Activated CD8-positive, alpha-beta T cell treated with anti-CD3 and anti-CD28 coated beads for 36 hours (primary cell): ENCODE measurements around the gene ZNF516. TPM values are rescaled to one million over a fixed set of nuclear protein-coding genes. Genes with fewer than 3 reads are reported as not detected.

Experiments used
- ATAC-seq: fragments of 200-7000 bp; cut with Tn5 transposase; one replicate; pipeline ENCODE4 v1.10.0; 2021; ENCODE audit warnings: mild to moderate bottlenecking, moderate library complexity
- CTCF ChIA-PET: fragments of 350-600 bp; sonication (Branson Sonifier 250); formaldehyde crosslinking; loops from one replicate; lab custom pipeline; 2021; ENCODE audit warnings: antibody characterized with exemption; lab: Charles Lee
- POLR2A ChIA-PET: fragments of 350-600 bp; sonication (Branson Sonifier 250); formaldehyde crosslinking; loops from one replicate; lab custom pipeline; 2021; ENCODE audit warnings: antibody characterized with exemption; lab: Charles Lee
- DNase-seq: peaks from one replicate; pipeline ENCODE4 v3.0.0-alpha.2; 2020
- H3K27ac Mint-ChIP-seq: one replicate; pipeline ENCODE4 v1.8.0; 2021; ENCODE audit warnings: mild to moderate bottlenecking, mixed read lengths
- H3K27me3 Mint-ChIP-seq: one replicate; pipeline ENCODE4 v1.8.0; 2021; ENCODE audit warnings: mixed read lengths
- H3K36me3 Mint-ChIP-seq: one replicate; pipeline ENCODE4 v1.8.0; 2021; ENCODE audit warnings: low read depth, mixed read lengths
- H3K4me1 Mint-ChIP-seq: one replicate; pipeline ENCODE4 v1.8.0; 2021; ENCODE audit warnings: low read depth, mixed read lengths
- H3K4me3 Mint-ChIP-seq: one replicate; pipeline ENCODE4 v1.8.0; 2021; ENCODE audit warnings: mild to moderate bottlenecking, moderate library complexity, mixed read lengths
- H3K9me3 Mint-ChIP-seq: one replicate; pipeline ENCODE4 v1.8.0; 2021; ENCODE audit warnings: mixed read lengths
- intact Hi-C: fragments of 100-400 bp; cut with micrococcal nuclease; formaldehyde crosslinking; loops from one replicate; pipeline ENCODE4 v1.10.0; 2022
- total RNA-seq, 2 experiments: library from RNA; stranded (reverse); gene quantifications; one replicate each; pipeline ENCODE4 v1.2.3, GENCODE V29; 2021
- TF ChIP-seq, protein P1 (sequence below): fragments of 200-600 bp; IDR thresholded peaks from one replicate; pipeline ENCODE4 v1.8.0; 2022; ENCODE audit warnings: antibody characterized with exemption, mild to moderate bottlenecking

The ZNF516 gene
- total RNA-seq, 2 experiments from 2014 or later, result 7.0 to 10.5 TPM

DNA sequence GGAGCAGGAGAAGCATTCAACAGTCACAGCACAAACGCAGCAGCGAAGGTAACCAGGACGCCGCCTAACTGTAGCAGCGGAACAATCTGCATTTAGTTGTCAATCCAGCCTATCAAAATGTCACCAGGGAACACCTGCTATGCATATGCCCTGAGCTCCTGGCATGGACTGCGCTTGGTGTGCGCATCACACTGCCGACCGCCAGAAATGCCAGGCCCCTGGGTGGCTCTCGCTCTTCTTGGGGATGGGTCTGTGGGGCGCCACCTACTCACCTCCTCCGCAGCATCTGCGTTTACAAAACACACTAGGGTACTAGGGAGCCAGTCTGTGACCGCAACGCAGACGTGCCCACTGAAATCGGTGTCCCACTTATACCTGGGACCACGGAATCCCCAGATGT lies 31.7 kb downstream of the ZNF516 start:
- H3K4me1 Mint-ChIP-seq, result peaks cover 15% of the 10 kb centered on the region
- POLR2A ChIA-PET, result no interaction called here
- TF ChIP-seq, protein P1, sequence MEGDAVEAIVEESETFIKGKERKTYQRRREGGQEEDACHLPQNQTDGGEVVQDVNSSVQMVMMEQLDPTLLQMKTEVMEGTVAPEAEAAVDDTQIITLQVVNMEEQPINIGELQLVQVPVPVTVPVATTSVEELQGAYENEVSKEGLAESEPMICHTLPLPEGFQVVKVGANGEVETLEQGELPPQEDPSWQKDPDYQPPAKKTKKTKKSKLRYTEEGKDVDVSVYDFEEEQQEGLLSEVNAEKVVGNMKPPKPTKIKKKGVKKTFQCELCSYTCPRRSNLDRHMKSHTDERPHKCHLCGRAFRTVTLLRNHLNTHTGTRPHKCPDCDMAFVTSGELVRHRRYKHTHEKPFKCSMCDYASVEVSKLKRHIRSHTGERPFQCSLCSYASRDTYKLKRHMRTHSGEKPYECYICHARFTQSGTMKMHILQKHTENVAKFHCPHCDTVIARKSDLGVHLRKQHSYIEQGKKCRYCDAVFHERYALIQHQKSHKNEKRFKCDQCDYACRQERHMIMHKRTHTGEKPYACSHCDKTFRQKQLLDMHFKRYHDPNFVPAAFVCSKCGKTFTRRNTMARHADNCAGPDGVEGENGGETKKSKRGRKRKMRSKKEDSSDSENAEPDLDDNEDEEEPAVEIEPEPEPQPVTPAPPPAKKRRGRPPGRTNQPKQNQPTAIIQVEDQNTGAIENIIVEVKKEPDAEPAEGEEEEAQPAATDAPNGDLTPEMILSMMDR, result no peak
- no peak overlapping the region for H3K4me3 Mint-ChIP-seq
- H3K27ac Mint-ChIP-seq, result no peak overlapping the region
- no peaks in the 10 kb centered on the region for H3K27me3 Mint-ChIP-seq
- CTCF ChIA-PET, result no interaction called here
- H3K36me3 Mint-ChIP-seq, result no peaks in the 10 kb centered on the region
- DNase-seq, result no peak
- no peak for ATAC-seq
- intact Hi-C loops, result no loop called here
- H3K9me3 Mint-ChIP-seq, result no peaks in the 10 kb centered on the region

DNA sequence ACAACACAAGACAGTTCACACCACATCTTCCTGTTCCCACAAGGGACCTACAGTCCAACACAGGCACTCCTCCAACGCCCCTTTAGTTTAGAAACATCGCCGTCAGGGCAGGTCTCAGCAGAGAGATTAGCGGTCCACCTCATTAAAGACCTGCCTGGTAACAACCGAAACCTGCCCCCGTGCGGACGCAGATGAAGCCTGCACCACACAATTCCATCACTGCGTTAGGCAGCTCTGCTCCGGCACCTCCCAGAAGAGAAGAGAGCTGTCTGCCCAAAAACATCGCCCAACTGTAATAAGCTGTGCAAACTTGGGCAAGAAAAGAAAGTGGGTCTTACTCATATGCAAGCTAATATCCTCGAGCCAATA lies 32.7 kb downstream of the ZNF516 start:
- H3K36me3 Mint-ChIP-seq, result no peaks in the 10 kb centered on the region
- ChIA-PET CTCF (no interaction called here), POLR2A (no interaction called here)
- no peak for DNase-seq
- TF ChIP-seq, protein P1, result no peak
- H3K27ac Mint-ChIP-seq, result no peak overlapping the region
- no peaks in the 10 kb centered on the region for H3K27me3 Mint-ChIP-seq
- no peak for ATAC-seq
- intact Hi-C loops, result no loop called here
- H3K9me3 Mint-ChIP-seq, result no peaks in the 10 kb centered on the region
- no peak overlapping the region for H3K4me3 Mint-ChIP-seq
- H3K4me1 Mint-ChIP-seq, result peaks cover 10% of the 10 kb centered on the region

DNA sequence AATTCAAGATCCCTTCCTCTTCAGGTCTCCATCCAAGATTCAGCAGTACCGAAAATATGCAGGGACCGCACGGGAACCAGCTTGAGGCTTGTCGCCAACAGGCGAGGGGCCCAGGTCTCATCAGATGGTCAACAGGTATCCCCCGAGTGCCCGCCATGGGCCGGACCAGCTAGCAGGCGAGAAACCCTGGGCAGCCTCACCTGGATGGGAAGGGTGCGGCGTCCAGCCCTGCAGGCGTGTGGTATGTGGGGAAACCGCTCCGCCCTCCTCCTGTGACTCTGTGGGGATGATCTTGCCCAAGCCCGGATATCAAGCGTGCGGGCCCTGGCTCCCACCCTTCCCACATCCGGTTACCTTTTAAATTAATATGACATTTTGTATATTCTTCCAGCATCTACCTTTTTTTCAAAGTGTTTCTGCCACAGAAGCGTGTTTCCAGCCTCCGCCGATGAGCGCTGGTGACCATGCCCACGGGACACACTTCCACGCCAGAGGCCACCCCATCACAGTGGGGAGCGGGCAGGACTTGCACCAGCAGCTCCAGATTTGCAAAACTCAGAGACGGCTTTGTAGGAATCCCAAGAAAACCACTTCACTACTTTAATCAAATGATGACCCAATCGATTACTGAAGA lies 33.2 kb downstream of the ZNF516 start:
- H3K27ac Mint-ChIP-seq, result no peak overlapping the region
- no peak overlapping the region for H3K4me3 Mint-ChIP-seq
- ATAC-seq (no peak), DNase-seq (no peak)
- intact Hi-C loops, result no loop called here
- peaks cover 9% of the 10 kb centered on the region for H3K4me1 Mint-ChIP-seq
- H3K27me3 Mint-ChIP-seq, result no peaks in the 10 kb centered on the region
- no peaks in the 10 kb centered on the region for H3K9me3 Mint-ChIP-seq
- TF ChIP-seq, protein P1, result no peak
- H3K36me3 Mint-ChIP-seq, result no peaks in the 10 kb centered on the region
- ChIA-PET CTCF (interaction anchor here (1.6 kb wide), 1 partner anchor 13 kb away, joined by 3 read pairs; no protein-coding TSS in a partner anchor), POLR2A (no interaction called here)

DNA sequence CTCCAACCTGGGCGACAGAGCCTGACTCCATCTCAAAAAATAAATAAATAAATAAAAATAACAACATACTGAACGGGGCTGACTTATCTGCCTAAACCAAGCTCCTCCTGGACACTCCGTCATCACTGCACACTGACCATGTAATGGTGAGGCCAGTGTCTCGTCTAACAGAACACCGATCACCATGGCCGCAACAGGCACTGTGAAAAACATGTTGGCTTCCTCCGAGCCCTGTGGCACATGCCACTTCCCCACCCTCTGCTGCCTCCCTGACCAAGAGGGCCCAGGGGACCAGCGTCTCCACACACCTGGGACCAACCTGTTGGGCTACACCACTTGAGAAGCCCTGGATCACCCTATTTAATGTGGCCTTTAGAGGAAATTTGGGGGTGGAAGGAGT lies 33.9 kb downstream of the ZNF516 start:
- DNase-seq, result no peak
- Mint-ChIP-seq H3K36me3 (no peaks in the 10 kb centered on the region), H3K4me1 (peaks cover 7% of the 10 kb centered on the region), H3K9me3 (no peaks in the 10 kb centered on the region), H3K27ac (no peak overlapping the region), H3K27me3 (no peaks in the 10 kb centered on the region), H3K4me3 (no peak overlapping the region)
- intact Hi-C loops, result no loop called here
- CTCF ChIA-PET, result interaction anchor here (1.6 kb wide), 1 partner anchor 13 kb away, joined by 3 read pairs; no protein-coding TSS in a partner anchor
- POLR2A ChIA-PET, result no interaction called here
- no peak for ATAC-seq
- TF ChIP-seq, protein P1, result no peak

DNA sequence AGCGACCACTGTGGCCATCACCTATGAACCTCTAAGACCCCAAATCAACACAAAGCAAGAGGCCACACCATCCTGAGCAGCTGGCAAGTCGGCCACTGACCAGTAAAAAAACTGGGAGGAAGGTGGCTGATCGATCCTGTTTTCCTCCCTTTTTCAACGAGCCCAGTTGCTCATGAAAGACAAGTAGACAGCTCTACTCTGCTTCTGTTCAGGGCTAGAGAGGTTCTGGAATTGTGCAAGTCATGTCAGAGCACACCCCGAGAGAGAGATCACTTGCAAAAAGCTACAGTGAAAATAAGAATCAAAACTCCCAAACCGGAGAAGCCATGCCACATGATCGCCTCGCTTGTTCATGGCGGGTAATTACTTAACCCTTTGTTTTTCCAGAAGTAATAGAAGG lies 34.6 kb downstream of the ZNF516 start:
- H3K36me3 Mint-ChIP-seq, result no peaks in the 10 kb centered on the region
- intact Hi-C loops, result no loop called here
- H3K9me3 Mint-ChIP-seq, result no peaks in the 10 kb centered on the region
- ATAC-seq, result no peak
- H3K4me3 Mint-ChIP-seq, result no peak overlapping the region
- POLR2A ChIA-PET, result no interaction called here
- no peak overlapping the region for H3K27ac Mint-ChIP-seq
- TF ChIP-seq, protein P1, result no peak
- H3K27me3 Mint-ChIP-seq, result no peaks in the 10 kb centered on the region
- CTCF ChIA-PET, result interaction anchor here (1.6 kb wide), 1 partner anchor 14 kb away, joined by 3 read pairs; no protein-coding TSS in a partner anchor
- DNase-seq, result no peak
- peaks cover 7% of the 10 kb centered on the region for H3K4me1 Mint-ChIP-seq
